Chondrocyte (in vitro differentiated cells): ENCODE measurements around the gene ZNF732. TPM values are rescaled to one million over a fixed set of nuclear protein-coding genes. Genes with fewer than 3 reads are reported as not detected.
A peak's percentile ranks its signal among the peaks of the same experiment; 100 is the strongest.
"Not testable (repeated sequence)": the region's sequence is repeated elsewhere in the genome, so short reads cannot be mapped to it uniquely, and the experiment has no call there.

Experiments used
- DNase-seq: peaks from one replicate; pipeline ENCODE4 v3.0.0; 2021; ENCODE audit warnings: mixed read lengths, low spot score
- H3K27ac Mint-ChIP-seq: one replicate; pipeline ENCODE4 v1.8.0; 2021; ENCODE audit warnings: mild to moderate bottlenecking, moderate library complexity, mixed read lengths; ENCODE audit not compliant: unreplicated experiment
- H3K27me3 Mint-ChIP-seq: 2 replicates; pipeline ENCODE4 v1.8.0; 2021; ENCODE audit warnings: low read depth, mixed read lengths
- H3K36me3 Mint-ChIP-seq: 2 replicates; pipeline ENCODE4 v1.8.0; 2021; ENCODE audit warnings: low read depth, mixed read lengths
- H3K4me1 Mint-ChIP-seq: 2 replicates; pipeline ENCODE4 v1.8.0; 2021; ENCODE audit warnings: low read depth, mild to moderate bottlenecking, mixed read lengths
- H3K4me3 Mint-ChIP-seq: one replicate; pipeline ENCODE4 v1.8.0; 2021; ENCODE audit warnings: mild to moderate bottlenecking, moderate library complexity, mixed read lengths; ENCODE audit not compliant: unreplicated experiment
- H3K9me3 Mint-ChIP-seq: 2 replicates; pipeline ENCODE4 v1.8.0; 2021; ENCODE audit warnings: low read depth, mixed read lengths
- CTCF ChIP-seq: fragments of 200-600 bp; sonication (generic); IDR thresholded peaks from 2 replicates; pipeline ENCODE4 v1.5.0; 2021; ENCODE audit warnings: antibody characterized with exemption, mild to moderate bottlenecking, moderate library complexity
- total RNA-seq: library from RNA; stranded (reverse); gene quantifications from 3 replicates; pipeline ENCODE4 v1.2.1, GENCODE V29; 2021

Gene ZNF732
- total RNA-seq, 1 donor from 2014 or later, result 0.37 TPM

GRCh38 chr4:273309-274017, 31.8 kb downstream of the ZNF732 start:
- H3K4me3 Mint-ChIP-seq, result no peak overlapping the region
- H3K9me3 Mint-ChIP-seq, result peaks cover 82% of the 10 kb centered on the region
- peaks cover 50% of the 10 kb centered on the region for H3K36me3 Mint-ChIP-seq
- no peaks in the 10 kb centered on the region for H3K4me1 Mint-ChIP-seq
- TF ChIP-seq CTCF, result no peak
- no peak for DNase-seq
- no peak overlapping the region for H3K27ac Mint-ChIP-seq
- no peaks in the 10 kb centered on the region for H3K27me3 Mint-ChIP-seq

GRCh38 chr4:271492-272103, 33.7 kb downstream of the ZNF732 start:
- H3K27me3 Mint-ChIP-seq, result no peaks in the 10 kb centered on the region

GRCh38 chr4:259240-259639, 46.0 kb downstream of the ZNF732 start:
- not testable (repeated sequence) for DNase-seq, H3K4me3 Mint-ChIP-seq, H3K4me1 Mint-ChIP-seq, H3K27ac Mint-ChIP-seq, H3K27me3 Mint-ChIP-seq
- Mint-ChIP-seq H3K9me3 (peaks cover 69% of the 10 kb centered on the region), H3K36me3 (peaks cover 43% of the 10 kb centered on the region)
- TF ChIP-seq CTCF, result peak; percentile 46

More at GRCh38 chr4:271492-272103, 33.7 kb downstream of the ZNF732 start:
- Mint-ChIP-seq H3K27ac (no peak overlapping the region), H3K9me3 (peaks cover 70% of the 10 kb centered on the region), H3K4me3 (no peak overlapping the region), H3K36me3 (peaks cover 42% of the 10 kb centered on the region), H3K4me1 (no peaks in the 10 kb centered on the region)
- TF ChIP-seq CTCF, result no peak
- DNase-seq, result no peak

GRCh38 chr4:256492-256891, 48.8 kb downstream of the ZNF732 start:
- H3K27me3 Mint-ChIP-seq, result no peaks in the 10 kb centered on the region
- no peaks in the 10 kb centered on the region for H3K4me1 Mint-ChIP-seq
- H3K4me3 Mint-ChIP-seq, result no peak overlapping the region
- no peak overlapping the region for H3K27ac Mint-ChIP-seq
- peaks cover 39% of the 10 kb centered on the region for H3K36me3 Mint-ChIP-seq
- H3K9me3 Mint-ChIP-seq, result peaks cover 69% of the 10 kb centered on the region
- DNase-seq, result no peak
- TF ChIP-seq CTCF, result no peak

- no peak overlapping the region for H3K4me3 Mint-ChIP-seq
- no peak for TF ChIP-seq CTCF
- H3K36me3 Mint-ChIP-seq, result peaks cover 34% of the 10 kb centered on the region
- H3K27me3 Mint-ChIP-seq, result no peaks in the 10 kb centered on the region
- DNase-seq, result no peak
- no peak overlapping the region for H3K27ac Mint-ChIP-seq
- no peaks in the 10 kb centered on the region for H3K4me1 Mint-ChIP-seq
- H3K9me3 Mint-ChIP-seq, result peaks cover 62% of the 10 kb centered on the region
These were observed 51.1 kb downstream of the ZNF732 start for GRCh38 chr4:253936-254756.
